SK-N-MC (cell line): ENCODE data around the gene GOLPH3L.
"Not testable (repeated sequence)": the region's sequence is repeated elsewhere in the genome, so short reads cannot be mapped to it uniquely, and the experiment has no call there.

Experiments
- DNase-seq: peaks from one replicate; pipeline ENCODE4 v3.0.0-alpha.2; 2011; ENCODE audit warnings: low read depth, low spot score
- H3K27ac ChIP-seq: fragments of 200-600 bp; sonication (generic); 2 replicates; pipeline ENCODE4 v1.5.1; 2016; ENCODE audit warnings: mixed run types
- H3K36me3 ChIP-seq: fragments of 200-600 bp; sonication (generic); 2 replicates; pipeline ENCODE4 v1.6.1; 2017; ENCODE audit warnings: antibody characterized with exemption, low read length, mixed read lengths; ENCODE audit not compliant: insufficient read depth
- H3K4me3 ChIP-seq: fragments of 200-600 bp; sonication (generic); 2 replicates; pipeline ENCODE4 v1.5.1; 2016
- H3K9ac ChIP-seq: fragments of 200-600 bp; sonication (generic); 2 replicates; pipeline ENCODE4 v1.8.0; 2017; ENCODE audit warnings: mixed run types, mixed read lengths; ENCODE audit not compliant: insufficient read length
- H3K9me3 ChIP-seq: fragments of 200-600 bp; sonication (generic); 2 replicates; pipeline ENCODE4 v1.6.1; 2017; ENCODE audit warnings: low read depth, mild to moderate bottlenecking, antibody characterized with exemption, low read length, moderate library complexity, mixed read lengths
- EZH2 ChIP-seq: fragments of 200-600 bp; sonication (generic); IDR thresholded peaks from one replicate; pipeline ENCODE4 v1.6.1; 2017; ENCODE audit warnings: antibody characterized with exemption
- FOXP2 ChIP-seq: optimal IDR thresholded peaks from 2 replicates; pipeline ENCODE3; 2011; ENCODE audit warnings: mild to moderate bottlenecking, moderate library complexity; ENCODE audit not compliant: insufficient read depth; ENCODE audit errors: extremely low read length, control extremely low read depth
- POLR2AphosphoS5 ChIP-seq: IDR thresholded peaks from 2 replicates; pipeline ENCODE4 v1.6.1; 2012; ENCODE audit warnings: mild to moderate bottlenecking, low read depth, low read length, borderline replicate concordance

GOLPH3L gene

GRCh38 chr1:150613061-150613920, 83.7 kb downstream of the GOLPH3L start:
- DNase-seq = no peak
- Histone ChIP-seq H3K4me3 (no peak overlapping the region), H3K9me3 (no peaks in the 10 kb centered on the region), H3K9ac (no peak overlapping the region), H3K36me3 (peaks cover 25% of the 10 kb centered on the region), H3K27ac (peak overlapping the region; percentile 59)
- TF ChIP-seq EZH2 = no peak
- TF ChIP-seq FOXP2 = no peak
- no peak for TF ChIP-seq POLR2AphosphoS5

GRCh38 chr1:150612014-150612345, 85.0 kb downstream of the GOLPH3L start:
- peaks cover 17% of the 10 kb centered on the region for H3K36me3 ChIP-seq
- no peak for TF ChIP-seq FOXP2
- TF ChIP-seq POLR2AphosphoS5 = no peak
- no peak for TF ChIP-seq EZH2
- H3K9ac ChIP-seq = no peak overlapping the region
- no peak overlapping the region for H3K4me3 ChIP-seq
- peak overlapping the region; percentile 16; the same call in 1 of the 2 replicates for H3K27ac ChIP-seq
- no peaks in the 10 kb centered on the region for H3K9me3 ChIP-seq
- no peak for DNase-seq

GRCh38 chr1:150610576-150610975, 86.4 kb downstream of the GOLPH3L start:
- Histone ChIP-seq H3K27ac (no peak overlapping the region), H3K9ac (no peak overlapping the region), H3K9me3 (no peaks in the 10 kb centered on the region), H3K4me3 (no peak overlapping the region), H3K36me3 (peaks cover 7% of the 10 kb centered on the region; the same call in 1 of the 2 replicates)
- TF ChIP-seq POLR2AphosphoS5 = no peak
- TF ChIP-seq EZH2 = no peak
- TF ChIP-seq FOXP2 = no peak
- DNase-seq = no peak

GRCh38 chr1:150609732-150610131, 87.2 kb downstream of the GOLPH3L start:
- Histone ChIP-seq H3K27ac (peak overlapping the region; percentile 64), H3K9me3 (no peaks in the 10 kb centered on the region), H3K9ac (no peak overlapping the region), H3K4me3 (no peak overlapping the region), H3K36me3 (peaks cover 5% of the 10 kb centered on the region; the same call in 1 of the 2 replicates)
- no peak for TF ChIP-seq EZH2
- TF ChIP-seq POLR2AphosphoS5 = no peak
- TF ChIP-seq FOXP2 = no peak
- no peak for DNase-seq

GRCh38 chr1:150606463-150607142, 90.4 kb downstream of the GOLPH3L start:
- Histone ChIP-seq H3K9me3 (no peaks in the 10 kb centered on the region), H3K4me3 (no peak overlapping the region), H3K36me3 (no peaks in the 10 kb centered on the region), H3K9ac (no peak overlapping the region), H3K27ac (no peak overlapping the region)
- DNase-seq = no peak
- TF ChIP-seq EZH2 (no peak), FOXP2 (no peak), POLR2AphosphoS5 (no peak)

GRCh38 chr1:150605451-150605731, 91.6 kb downstream of the GOLPH3L start:
- not testable (repeated sequence) for H3K36me3 ChIP-seq, DNase-seq, H3K9me3 ChIP-seq, H3K4me3 ChIP-seq, H3K9ac ChIP-seq
- peak overlapping the region; percentile 71; the same call in 1 of the 2 replicates for H3K27ac ChIP-seq

- TF ChIP-seq EZH2 = no peak
- no peak for TF ChIP-seq POLR2AphosphoS5
- TF ChIP-seq FOXP2 = no peak
- DNase-seq = no peak
- Histone ChIP-seq H3K9me3 (no peaks in the 10 kb centered on the region), H3K36me3 (no peaks in the 10 kb centered on the region), H3K4me3 (no peak overlapping the region), H3K9ac (no peak overlapping the region), H3K27ac (peak overlapping the region; percentile 71)
These were observed 92.7 kb downstream of the GOLPH3L start for GRCh38 chr1:150604226-150604588.

GRCh38 chr1:150603711-150604110, 93.2 kb downstream of the GOLPH3L start:
- no peak for DNase-seq
- Histone ChIP-seq H3K9ac (no peak overlapping the region), H3K36me3 (no peaks in the 10 kb centered on the region), H3K4me3 (no peak overlapping the region), H3K9me3 (no peaks in the 10 kb centered on the region), H3K27ac (no peak overlapping the region)
- TF ChIP-seq EZH2 (no peak), POLR2AphosphoS5 (no peak), FOXP2 (no peak)

GRCh38 chr1:150602372-150602771, 94.6 kb downstream of the GOLPH3L start:
- H3K27ac ChIP-seq, H3K4me3 ChIP-seq, DNase-seq: not testable (repeated sequence)

More at GRCh38 chr1:150602372-150602771, 94.6 kb downstream of the GOLPH3L start:
- H3K9ac ChIP-seq, H3K9me3 ChIP-seq, H3K36me3 ChIP-seq: not testable (repeated sequence)
